CD14-positive monocyte (primary cell): Measurements from ENCODE around the gene CCR3. TPM values are rescaled to one million over a fixed set of nuclear protein-coding genes. Genes with fewer than 3 reads are reported as not detected.

Source experiments
- DNase-seq, 3 donors: peaks; one replicate each; pipeline ENCODE4 v3.0.0-alpha.2; 2011 to 2022
- H2AFZ ChIP-seq: 2 replicates; pipeline ENCODE4 v1.6.0; 2012; ENCODE audit warnings: mild to moderate bottlenecking, low read depth, low read length, inconsistent platforms; ENCODE audit not compliant: insufficient read depth, poor library complexity, severe bottlenecking
- H3K27ac ChIP-seq, 2 donors: 1 replicate in 1 of 2; 2 replicates in 1 of 2; pipeline ENCODE4 v1.5.1; 2012 to 2013; ENCODE audit warnings: low read length in 2 of 2, control low read depth in 1 of 2, inconsistent platforms in 1 of 2, low read depth in 1 of 2, mild to moderate bottlenecking in 1 of 2
- H3K27me3 ChIP-seq, 2 donors: one replicate each; pipeline versions ENCODE4 v1.6.0 to v1.6.1; 2011 to 2013; ENCODE audit warnings: low read length in 2 of 2; ENCODE audit not compliant: control insufficient read depth in 2 of 2, insufficient read depth in 2 of 2
- H3K36me3 ChIP-seq, 2 donors: replicated peaks in 1 of 2; 1 replicate in 1 of 2; 2 replicates in 1 of 2; pipeline versions ENCODE4 v1.5.1 to v1.6.1; 2012 to 2013; ENCODE audit warnings: low read length in 2 of 2, control low read depth in 1 of 2, inconsistent platforms in 1 of 2, mild to moderate bottlenecking in 1 of 2; ENCODE audit not compliant: insufficient read depth in 2 of 2, control insufficient read depth in 1 of 2
- H3K4me1 ChIP-seq, 2 donors: 1 replicate in 1 of 2; 2 replicates in 1 of 2; pipeline versions ENCODE4 v1.5.1 to v1.6.1; 2012 to 2013; ENCODE audit warnings: low read length in 2 of 2, control low read depth in 1 of 2, inconsistent platforms in 1 of 2, mild to moderate bottlenecking in 1 of 2, moderate library complexity in 1 of 2; ENCODE audit not compliant: insufficient read depth in 2 of 2, control insufficient read depth in 1 of 2
- H3K4me2 ChIP-seq: replicated peaks from 2 replicates; pipeline ENCODE3; 2012; ENCODE audit warnings: low read length, moderate library complexity, mild to moderate bottlenecking; ENCODE audit not compliant: poor library complexity, severe bottlenecking; ENCODE audit errors: extremely low read depth
- H3K4me3 ChIP-seq, 3 experiments: fragments of 200-600 bp in 1 of 3; sonication (generic) in 1 of 3; replicated peaks in 1 of 3; 1 replicate in 2 of 3; 2 replicates in 1 of 3; pipeline ENCODE4 v1.5.1; 2011 to 2013; ENCODE audit warnings: low read length in 3 of 3, mild to moderate bottlenecking in 3 of 3, control low read depth in 2 of 3, low read depth in 2 of 3, inconsistent platforms in 1 of 3, moderate library complexity in 1 of 3
- H3K79me2 ChIP-seq: 2 replicates; pipeline ENCODE4 v1.6.0; 2012; ENCODE audit warnings: mild to moderate bottlenecking, control low read depth, inconsistent platforms, low read length, moderate library complexity; ENCODE audit not compliant: insufficient read depth
- H3K9ac ChIP-seq: 2 replicates; pipeline ENCODE4 v1.6.0; 2017; ENCODE audit warnings: low read length, mild to moderate bottlenecking; ENCODE audit not compliant: insufficient read depth, poor library complexity, severe bottlenecking
- H3K9me3 ChIP-seq, 2 donors: replicated peaks in 1 of 2; 1 replicate in 1 of 2; 2 replicates in 1 of 2; pipeline versions ENCODE4 v1.5.1 to v1.6.1; 2012 to 2013; ENCODE audit warnings: low read length in 2 of 2, control low read depth in 1 of 2; ENCODE audit not compliant: control insufficient read depth in 1 of 2, insufficient read depth in 1 of 2
- H4K20me1 ChIP-seq: 2 replicates; pipeline ENCODE4 v1.6.0; 2012; ENCODE audit warnings: mild to moderate bottlenecking, low read length, control low read depth, moderate library complexity; ENCODE audit not compliant: insufficient read depth
- H3K27ac Mint-ChIP-seq, 7 donors: one replicate each; pipeline ENCODE4 v1.8.0; 2020; ENCODE audit warnings: mild to moderate bottlenecking in 7 of 7, mixed read lengths in 7 of 7, moderate library complexity in 6 of 7, inconsistent platforms in 2 of 7
- H3K27me3 Mint-ChIP-seq, 3 donors: one replicate each; pipeline ENCODE4 v1.8.0; 2021 to 2022; ENCODE audit warnings: low read depth in 3 of 3, mild to moderate bottlenecking in 3 of 3, mixed read lengths in 3 of 3, moderate library complexity in 3 of 3, inconsistent platforms in 1 of 3
- H3K36me3 Mint-ChIP-seq, 2 donors: one replicate each; pipeline ENCODE4 v1.8.0; 2020; ENCODE audit warnings: mixed read lengths in 2 of 2, inconsistent platforms in 1 of 2, mild to moderate bottlenecking in 1 of 2
- H3K4me1 Mint-ChIP-seq: one replicate; pipeline ENCODE4 v1.8.0; 2020; ENCODE audit warnings: mild to moderate bottlenecking, mixed read lengths
- H3K4me3 Mint-ChIP-seq, 2 donors: one replicate each; pipeline ENCODE4 v1.8.0; 2020; ENCODE audit warnings: mild to moderate bottlenecking in 2 of 2, mixed read lengths in 2 of 2, moderate library complexity in 1 of 2
- H3K9me3 Mint-ChIP-seq, 7 donors: one replicate each; pipeline ENCODE4 v1.8.0; 2020 to 2022; ENCODE audit warnings: mixed read lengths in 7 of 7, mild to moderate bottlenecking in 6 of 7, moderate library complexity in 6 of 7, inconsistent platforms in 2 of 7
- CTCF ChIP-seq: fragments of 200-600 bp; IDR thresholded peaks from one replicate; pipeline ENCODE4 v1.8.0; 2022; ENCODE audit warnings: antibody characterized with exemption, mild to moderate bottlenecking
- WGBS: methylation state at CpG from one replicate; pipeline ENCODE4 v1.1.5; 2013; ENCODE audit warnings: missing lambda C conversion rate; ENCODE audit not compliant: insufficient coverage; 5-methylcytosine and 5-hydroxymethylcytosine counted together
- intact Hi-C, 2 donors: fragments of 100-400 bp; cut with micrococcal nuclease; formaldehyde crosslinking; loops; one replicate each; pipeline versions ENCODE4 v1.15.0 to v1.15.1; 2023
- polyA plus RNA-seq, 3 donors: library from polyadenylated mRNA; depleted of rRNA in 1 of 3; unstranded in 2 of 3; stranded (reverse) in 1 of 3; fragments of 300-500 nt in 2 of 3; fragments of >200 nt in 1 of 3; fragmentation: Illumina TruSeq in 2 of 3; gene quantifications; 1 replicate in 2 of 3; 2 replicates in 1 of 3; pipeline ENCODE4 v1.2.3, GENCODE V29; 2012 to 2021

The CCR3 gene
- polyA plus RNA-seq, 3 donors: 0.38 to 0.74 (median 0.44) TPM

- 97% methylated on average over 2 of the region's 2 CpGs for WGBS
- H4K20me1 ChIP-seq: no peaks in the 10 kb centered on the region
- no peak overlapping the region for H3K27ac ChIP-seq
- Mint-ChIP-seq H3K27me3 (peaks cover 0 to 5% (median 1%) of the 10 kb centered on the region in 3 donors), H3K9me3 (peaks cover 0 to 3% (median 0%) of the 10 kb centered on the region in 7 donors), H3K27ac (peak overlapping the region in 2 of 7 donors; percentile 2 to 15), H3K4me3 (no peak overlapping the region), H3K4me1 (peaks cover 68% of the 10 kb centered on the region), H3K36me3 (peaks cover 3 to 4% of the 10 kb centered on the region in 2 donors)
- H3K79me2 ChIP-seq: no peaks in the 10 kb centered on the region
- H3K4me2 ChIP-seq: no peak overlapping the region
- H3K36me3 ChIP-seq: no peaks in the 10 kb centered on the region
- no peak overlapping the region for H3K4me3 ChIP-seq
- no peak for DNase-seq
- TF ChIP-seq CTCF: no peak
- no peaks in the 10 kb centered on the region for H3K27me3 ChIP-seq
- H3K4me1 ChIP-seq: peaks cover 61 to 65% of the 10 kb centered on the region in 2 donors
- H3K9ac ChIP-seq: no peak overlapping the region
- intact Hi-C loops: no loop called here
- H3K9me3 ChIP-seq: no peaks in the 10 kb centered on the region
- H2AFZ ChIP-seq: peak overlapping the region; percentile 27
Observed at GRCh38 chr3:46293035-46293724, 50.9 kb downstream of the CCR3 start.

- peaks cover 75% of the 10 kb centered on the region for H3K4me1 Mint-ChIP-seq
Observed at GRCh38 chr3:46293991-46294833, 52.0 kb downstream of the CCR3 start.

More at GRCh38 chr3:46293991-46294833, 52.0 kb downstream of the CCR3 start:
- Histone ChIP-seq H3K27ac (no peak overlapping the region), H3K4me1 (peaks cover 67 to 69% of the 10 kb centered on the region in 2 donors), H3K36me3 (no peaks in the 10 kb centered on the region), H3K9ac (no peak overlapping the region), H3K4me2 (no peak overlapping the region), H3K4me3 (no peak overlapping the region), H2AFZ (no peak overlapping the region), H3K27me3 (no peaks in the 10 kb centered on the region), H4K20me1 (no peaks in the 10 kb centered on the region), H3K79me2 (no peaks in the 10 kb centered on the region), H3K9me3 (no peaks in the 10 kb centered on the region)
- 67% methylated on average over 1 of the region's 4 CpGs for WGBS
- Mint-ChIP-seq H3K27me3 (peaks cover 0 to 3% (median 1%) of the 10 kb centered on the region in 3 donors), H3K4me3 (no peak overlapping the region), H3K36me3 (peaks cover 3 to 4% of the 10 kb centered on the region in 2 donors), H3K27ac (peak overlapping the region in 3 of 7 donors; percentile 2 to 60 (median 48)), H3K9me3 (peaks cover 0 to 3% (median 0%) of the 10 kb centered on the region in 7 donors)
- intact Hi-C loops: no loop called here
- DNase-seq: no peak
- TF ChIP-seq CTCF: no peak
